Smooth muscle cell (in vitro differentiated cells): ENCODE data around the gene TRIM67. TPM values are rescaled to one million over a fixed set of nuclear protein-coding genes. Genes with fewer than 3 reads are reported as not detected.

Experiments
- DNase-seq: peaks from one replicate; lab custom pipeline; 2025; ENCODE audit not compliant: unreplicated experiment; lab: John Stamatoyannopoulos, UW
- H2AFZ ChIP-seq: fragments of 200-600 bp; sonication (generic); 2 replicates; pipeline ENCODE4 v1.6.0; 2016; ENCODE audit warnings: antibody characterized with exemption, low read depth, mild to moderate bottlenecking
- H3F3A ChIP-seq: fragments of 200-600 bp; sonication (generic); 2 replicates; pipeline ENCODE4 v1.6.0; 2017; ENCODE audit warnings: antibody characterized with exemption, low read depth
- H3K27ac ChIP-seq: fragments of 200-600 bp; sonication (generic); 2 replicates; pipeline ENCODE4 v1.5.1; 2016; ENCODE audit warnings: low read depth, mild to moderate bottlenecking
- H3K27me3 ChIP-seq: fragments of 200-600 bp; sonication (generic); 2 replicates; pipeline ENCODE4 v1.6.1; 2016; ENCODE audit warnings: low read depth, mild to moderate bottlenecking
- H3K36me3 ChIP-seq: fragments of 200-600 bp; sonication (generic); 2 replicates; pipeline ENCODE4 v1.5.1; 2016; ENCODE audit warnings: low read depth
- H3K4me1 ChIP-seq: fragments of 200-600 bp; sonication (generic); 2 replicates; pipeline ENCODE4 v1.5.1; 2016; ENCODE audit warnings: low read depth
- H3K4me2 ChIP-seq: fragments of 200-600 bp; sonication (generic); 2 replicates; pipeline ENCODE4 v1.6.0; 2016; ENCODE audit warnings: mild to moderate bottlenecking
- H3K4me3 ChIP-seq: fragments of 200-600 bp; sonication (generic); 2 replicates; pipeline ENCODE4 v1.5.1; 2016; ENCODE audit warnings: mild to moderate bottlenecking
- H3K79me2 ChIP-seq: fragments of 200-600 bp; sonication (generic); 2 replicates; pipeline ENCODE4 v1.6.0; 2016; ENCODE audit warnings: low read depth, mild to moderate bottlenecking
- H3K9ac ChIP-seq: fragments of 200-600 bp; sonication (generic); 2 replicates; pipeline ENCODE4 v1.6.0; 2016; ENCODE audit warnings: low read depth
- H3K9me3 ChIP-seq: fragments of 200-600 bp; sonication (generic); replicated peaks from 2 replicates; pipeline ENCODE4 v1.5.1; 2016; ENCODE audit warnings: low read depth
- H4K20me1 ChIP-seq: fragments of 200-600 bp; sonication (generic); 2 replicates; pipeline ENCODE4 v1.6.0; 2016; ENCODE audit warnings: low read depth
- CTCF ChIP-seq: fragments of 200-600 bp; sonication (generic); IDR thresholded peaks from 2 replicates; pipeline ENCODE4 v1.5.1; 2017; ENCODE audit warnings: borderline replicate concordance, mild to moderate bottlenecking, antibody characterized with exemption; ENCODE audit not compliant: insufficient read depth, poor library complexity, severe bottlenecking
- WGBS: methylation state at CpG from one replicate; pipeline ENCODE4 v1.1.7; 2016; ENCODE audit warnings: low lambda C conversion rate; 5-methylcytosine and 5-hydroxymethylcytosine counted together
- polyA plus RNA-seq: library from polyadenylated mRNA; unstranded; fragments of >200 nt; fragmentation: Nextera tagmentation; extraction: Ambion mirVana; gene quantifications from 2 replicates; pipeline ENCODE4 v1.2.1, GENCODE V29; 2016
- total RNA-seq: library from RNA; depleted of rRNA; stranded (reverse); fragments of >200 nt; gene quantifications from 2 replicates; pipeline ENCODE4 v1.2.3, GENCODE V29; 2014

Gene TRIM67
- total and polyA plus RNA-seq, 2 experiments from 2014 or later = 0.04 to 0.25 TPM

- Histone ChIP-seq H3K36me3 (no peaks in the 10 kb centered on the region), H3K4me2 (no peak overlapping the region), H3F3A (no peaks in the 10 kb centered on the region), H3K27me3 (peaks cover 47% of the 10 kb centered on the region), H3K79me2 (no peaks in the 10 kb centered on the region), H4K20me1 (no peaks in the 10 kb centered on the region), H2AFZ (no peak overlapping the region), H3K4me3 (no peak overlapping the region), H3K9me3 (no peaks in the 10 kb centered on the region), H3K4me1 (peaks cover 23% of the 10 kb centered on the region), H3K9ac (no peak overlapping the region), H3K27ac (no peak overlapping the region)
- 87% methylated on average over 6 of the region's 6 CpGs for WGBS
- no peak for TF ChIP-seq CTCF
- no peak for DNase-seq
Measured at GRCh38 chr1:231182317-231182716, 20.5 kb downstream of the TRIM67 start.

- WGBS = 60% methylated on average over 13 of the region's 13 CpGs
- DNase-seq = no peak
- no peak for TF ChIP-seq CTCF
Measured at GRCh38 chr1:231183639-231184590, 22.1 kb downstream of the TRIM67 start.

GRCh38 chr1:231184891-231185290, 23.0 kb downstream of the TRIM67 start:
- H3K4me3 ChIP-seq = no peak overlapping the region
- no peak for TF ChIP-seq CTCF
- H3K79me2 ChIP-seq = no peaks in the 10 kb centered on the region
- no peak overlapping the region for H2AFZ ChIP-seq
- H3K27ac ChIP-seq = no peak overlapping the region
- no peak overlapping the region for H3K4me2 ChIP-seq
- WGBS = 90% methylated on average over 6 of the region's 6 CpGs
- no peaks in the 10 kb centered on the region for H3F3A ChIP-seq
- H3K9ac ChIP-seq = no peak overlapping the region
- peaks cover 19% of the 10 kb centered on the region for H3K4me1 ChIP-seq
- no peaks in the 10 kb centered on the region for H3K36me3 ChIP-seq
- no peaks in the 10 kb centered on the region for H4K20me1 ChIP-seq
- H3K27me3 ChIP-seq = peaks cover 47% of the 10 kb centered on the region
- no peak for DNase-seq
- H3K9me3 ChIP-seq = no peaks in the 10 kb centered on the region

More at GRCh38 chr1:231183639-231184590, 22.1 kb downstream of the TRIM67 start:
- Histone ChIP-seq H4K20me1 (no peaks in the 10 kb centered on the region), H3F3A (no peaks in the 10 kb centered on the region), H3K4me2 (no peak overlapping the region), H2AFZ (no peak overlapping the region), H3K9ac (no peak overlapping the region), H3K27ac (no peak overlapping the region), H3K4me3 (no peak overlapping the region), H3K36me3 (no peaks in the 10 kb centered on the region), H3K27me3 (peaks cover 47% of the 10 kb centered on the region), H3K4me1 (peaks cover 19% of the 10 kb centered on the region), H3K79me2 (no peaks in the 10 kb centered on the region), H3K9me3 (no peaks in the 10 kb centered on the region)
